ENCODE results near the gene S100A11.

Gene S100A11

DNA sequence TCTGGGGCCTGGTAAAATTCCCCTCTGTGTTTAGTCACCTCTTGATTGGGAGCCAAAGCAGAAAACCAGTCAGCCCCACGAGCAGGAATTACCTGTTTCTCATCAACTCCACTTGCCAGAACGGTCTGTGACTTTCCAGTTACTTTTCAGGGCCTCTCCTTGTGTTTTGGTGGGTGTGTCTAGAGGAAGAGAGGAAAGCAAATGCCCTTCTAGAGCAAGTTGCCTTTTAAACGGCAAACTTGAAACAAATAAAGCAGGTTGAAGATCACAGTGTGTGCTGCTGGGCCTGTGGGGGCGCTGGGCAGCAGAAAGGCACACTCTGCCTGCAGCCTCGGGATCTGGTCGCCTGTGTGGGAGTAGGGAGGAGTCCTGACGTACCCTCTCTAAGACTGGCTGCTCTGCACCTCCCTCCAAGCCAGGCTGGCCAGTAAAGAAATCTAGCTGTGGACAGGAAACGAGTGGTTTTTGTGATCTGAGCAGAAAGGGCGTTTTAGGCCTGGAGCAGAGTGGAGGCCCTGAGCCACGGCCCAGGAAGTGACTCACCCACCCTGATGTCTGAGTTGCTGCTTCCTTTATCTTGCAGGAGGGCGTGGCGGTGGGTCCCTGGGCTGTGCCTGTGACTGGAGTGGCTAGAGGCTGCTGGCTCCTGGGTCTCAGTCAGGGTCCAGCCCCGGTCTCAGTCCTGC lies 11.1 kb upstream of the S100A11 start:
- TF ChIP-seq, protein P1, sequence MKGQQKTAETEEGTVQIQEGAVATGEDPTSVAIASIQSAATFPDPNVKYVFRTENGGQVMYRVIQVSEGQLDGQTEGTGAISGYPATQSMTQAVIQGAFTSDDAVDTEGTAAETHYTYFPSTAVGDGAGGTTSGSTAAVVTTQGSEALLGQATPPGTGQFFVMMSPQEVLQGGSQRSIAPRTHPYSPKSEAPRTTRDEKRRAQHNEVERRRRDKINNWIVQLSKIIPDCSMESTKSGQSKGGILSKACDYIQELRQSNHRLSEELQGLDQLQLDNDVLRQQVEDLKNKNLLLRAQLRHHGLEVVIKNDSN (IDR thresholded peaks at IDR 0.05) = peak; percentile 6
- TF ChIP-seq NFIC (IDR thresholded peaks at IDR 0.05) = peak; percentile 95
- no peak; the same call in 1 of the 2 replicates for TF ChIP-seq RAD21 (IDR thresholded peaks at IDR 0.05; ENCODE audit: low read depth)
- TF ChIP-seq TAF1 (IDR thresholded peaks at IDR 0.05; ENCODE audit: low read depth) = peak; percentile 37; the same call in 1 of the 2 replicates
- peak; percentile 55; the same call in 1 of the 2 replicates for TF ChIP-seq EGR1 (IDR thresholded peaks at IDR 0.05)
- TF ChIP-seq TEAD4 (IDR thresholded peaks at IDR 0.05) = peak; percentile 59
- TF ChIP-seq, protein P2, sequence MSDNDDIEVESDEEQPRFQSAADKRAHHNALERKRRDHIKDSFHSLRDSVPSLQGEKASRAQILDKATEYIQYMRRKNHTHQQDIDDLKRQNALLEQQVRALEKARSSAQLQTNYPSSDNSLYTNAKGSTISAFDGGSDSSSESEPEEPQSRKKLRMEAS (IDR thresholded peaks at IDR 0.05) = peak; percentile 54; the same call in 1 of the 2 replicates
- 0 out of 2 replicates have a peak, but pooled peaks have one; percentile 44 for TF ChIP-seq ZBTB7A (IDR thresholded peaks at IDR 0.05; ENCODE audit: low read depth)
- TF ChIP-seq FOXM1 (IDR thresholded peaks at IDR 0.05; ENCODE audit: borderline replicate concordance, low read depth) = peak; percentile 45; the same call in 1 of the 2 replicates
- TF ChIP-seq, protein P3, sequence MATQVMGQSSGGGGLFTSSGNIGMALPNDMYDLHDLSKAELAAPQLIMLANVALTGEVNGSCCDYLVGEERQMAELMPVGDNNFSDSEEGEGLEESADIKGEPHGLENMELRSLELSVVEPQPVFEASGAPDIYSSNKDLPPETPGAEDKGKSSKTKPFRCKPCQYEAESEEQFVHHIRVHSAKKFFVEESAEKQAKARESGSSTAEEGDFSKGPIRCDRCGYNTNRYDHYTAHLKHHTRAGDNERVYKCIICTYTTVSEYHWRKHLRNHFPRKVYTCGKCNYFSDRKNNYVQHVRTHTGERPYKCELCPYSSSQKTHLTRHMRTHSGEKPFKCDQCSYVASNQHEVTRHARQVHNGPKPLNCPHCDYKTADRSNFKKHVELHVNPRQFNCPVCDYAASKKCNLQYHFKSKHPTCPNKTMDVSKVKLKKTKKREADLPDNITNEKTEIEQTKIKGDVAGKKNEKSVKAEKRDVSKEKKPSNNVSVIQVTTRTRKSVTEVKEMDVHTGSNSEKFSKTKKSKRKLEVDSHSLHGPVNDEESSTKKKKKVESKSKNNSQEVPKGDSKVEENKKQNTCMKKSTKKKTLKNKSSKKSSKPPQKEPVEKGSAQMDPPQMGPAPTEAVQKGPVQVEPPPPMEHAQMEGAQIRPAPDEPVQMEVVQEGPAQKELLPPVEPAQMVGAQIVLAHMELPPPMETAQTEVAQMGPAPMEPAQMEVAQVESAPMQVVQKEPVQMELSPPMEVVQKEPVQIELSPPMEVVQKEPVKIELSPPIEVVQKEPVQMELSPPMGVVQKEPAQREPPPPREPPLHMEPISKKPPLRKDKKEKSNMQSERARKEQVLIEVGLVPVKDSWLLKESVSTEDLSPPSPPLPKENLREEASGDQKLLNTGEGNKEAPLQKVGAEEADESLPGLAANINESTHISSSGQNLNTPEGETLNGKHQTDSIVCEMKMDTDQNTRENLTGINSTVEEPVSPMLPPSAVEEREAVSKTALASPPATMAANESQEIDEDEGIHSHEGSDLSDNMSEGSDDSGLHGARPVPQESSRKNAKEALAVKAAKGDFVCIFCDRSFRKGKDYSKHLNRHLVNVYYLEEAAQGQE (IDR thresholded peaks at IDR 0.05; ENCODE audit: low read depth) = no peak
- peak; percentile 51; the same call in 1 of the 2 replicates for TF ChIP-seq CEBPB (IDR thresholded peaks at IDR 0.05)
- peak; percentile 77 for TF ChIP-seq TCF12 (IDR thresholded peaks at IDR 0.05; ENCODE audit: low read depth)
- peak; percentile 44 for TF ChIP-seq EP300 (IDR thresholded peaks at IDR 0.05; ENCODE audit: borderline replicate concordance)
- TF ChIP-seq YY1 (IDR thresholded peaks at IDR 0.05; ENCODE audit: low read depth) = no peak
- peak; percentile 14; the same call in 1 of the 2 replicates for TF ChIP-seq CREB1 (IDR thresholded peaks at IDR 0.05; ENCODE audit: low read depth)

DNA sequence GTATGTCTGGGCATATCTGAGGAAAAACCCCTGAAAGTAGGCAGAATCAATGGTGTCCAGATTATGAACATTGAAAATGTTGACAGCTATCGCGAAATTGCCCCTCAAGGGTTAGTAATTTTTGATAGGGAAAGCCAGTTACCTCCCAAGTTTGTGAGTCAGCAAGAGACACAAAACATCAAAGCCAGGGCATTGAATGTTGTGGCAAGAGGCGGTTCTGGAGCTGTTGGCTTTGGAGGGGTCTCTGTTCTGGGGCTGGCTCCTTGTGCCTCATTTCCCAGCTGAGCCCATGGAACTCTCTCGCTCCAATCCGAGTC lies 10.6 kb upstream of the S100A11 start:
- TF ChIP-seq, protein P3 (IDR thresholded peaks at IDR 0.05; ENCODE audit: low read depth) = no peak
- TF ChIP-seq NFIC (IDR thresholded peaks at IDR 0.05) (no peak), EGR1 (IDR thresholded peaks at IDR 0.05) (no peak), CEBPB (IDR thresholded peaks at IDR 0.05) (no peak), EP300 (IDR thresholded peaks at IDR 0.05; ENCODE audit: borderline replicate concordance) (no peak), YY1 (IDR thresholded peaks at IDR 0.05; ENCODE audit: low read depth) (no peak), TAF1 (IDR thresholded peaks at IDR 0.05; ENCODE audit: low read depth) (no peak), TEAD4 (IDR thresholded peaks at IDR 0.05) (no peak), CREB1 (IDR thresholded peaks at IDR 0.05; ENCODE audit: low read depth) (no peak), TCF12 (IDR thresholded peaks at IDR 0.05; ENCODE audit: low read depth) (no peak), ZBTB7A (IDR thresholded peaks at IDR 0.05; ENCODE audit: low read depth) (no peak; the same call in 1 of the 2 replicates), RAD21 (IDR thresholded peaks at IDR 0.05; ENCODE audit: low read depth) (no peak), FOXM1 (IDR thresholded peaks at IDR 0.05; ENCODE audit: borderline replicate concordance, low read depth) (no peak)
- TF ChIP-seq, protein P1 (IDR thresholded peaks at IDR 0.05) = no peak
- TF ChIP-seq, protein P2 (IDR thresholded peaks at IDR 0.05) = no peak

DNA sequence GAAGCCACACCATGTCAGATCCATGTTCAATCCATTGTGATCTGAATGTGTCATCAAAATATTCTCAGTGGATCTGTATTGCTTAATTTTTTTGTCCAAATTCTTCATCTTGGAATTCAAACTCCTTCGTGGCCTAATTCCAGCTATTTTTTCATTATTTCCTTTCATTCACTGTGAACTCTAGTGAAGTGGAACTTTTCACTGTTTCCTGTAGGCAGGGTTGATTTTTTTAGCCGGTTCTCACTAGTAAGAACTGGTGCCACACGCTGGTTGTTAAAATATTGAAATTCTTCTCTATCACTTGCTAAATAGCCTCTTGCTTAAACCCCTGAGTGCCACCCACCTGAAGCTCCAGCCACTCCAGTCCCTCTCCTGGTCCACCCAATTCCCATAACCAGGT lies 7.6 kb upstream of the S100A11 start:
- TF ChIP-seq NFIC (IDR thresholded peaks at IDR 0.05) = no peak
- no peak for TF ChIP-seq CREB1 (IDR thresholded peaks at IDR 0.05; ENCODE audit: low read depth)
- no peak for TF ChIP-seq TAF1 (IDR thresholded peaks at IDR 0.05; ENCODE audit: low read depth)
- TF ChIP-seq EGR1 (IDR thresholded peaks at IDR 0.05) = no peak
- TF ChIP-seq, protein P3 (IDR thresholded peaks at IDR 0.05; ENCODE audit: low read depth) = no peak
- no peak for TF ChIP-seq CEBPB (IDR thresholded peaks at IDR 0.05)
- TF ChIP-seq, protein P2 (IDR thresholded peaks at IDR 0.05) = no peak
- no peak for TF ChIP-seq ZBTB7A (IDR thresholded peaks at IDR 0.05; ENCODE audit: low read depth)
- no peak for TF ChIP-seq YY1 (IDR thresholded peaks at IDR 0.05; ENCODE audit: low read depth)
- TF ChIP-seq TEAD4 (IDR thresholded peaks at IDR 0.05) = no peak
- TF ChIP-seq, protein P1 (IDR thresholded peaks at IDR 0.05) = no peak
- TF ChIP-seq RAD21 (IDR thresholded peaks at IDR 0.05; ENCODE audit: low read depth) = no peak
- no peak for TF ChIP-seq FOXM1 (IDR thresholded peaks at IDR 0.05; ENCODE audit: borderline replicate concordance, low read depth)
- no peak for TF ChIP-seq EP300 (IDR thresholded peaks at IDR 0.05; ENCODE audit: borderline replicate concordance)
- no peak for TF ChIP-seq TCF12 (IDR thresholded peaks at IDR 0.05; ENCODE audit: low read depth)
